Astrocyte (in vitro differentiated cells and primary cell): Measurements from ENCODE around the gene WIPF2.

ENCODE experiments used
- EZH2 ChIP-seq: IDR thresholded peaks from 2 replicates; pipeline ENCODE4 v1.6.1; 2012; ENCODE audit warnings: mild to moderate bottlenecking, low read length, inconsistent platforms; ENCODE audit not compliant: insufficient read depth
- TF ChIP-seq, protein P1 (sequence below): IDR thresholded peaks from 2 replicates; pipeline ENCODE4 v1.5.1; 2011; ENCODE audit warnings: low read depth, mild to moderate bottlenecking, inconsistent platforms, low read length, moderate library complexity; ENCODE audit not compliant: insufficient read depth

DNA sequence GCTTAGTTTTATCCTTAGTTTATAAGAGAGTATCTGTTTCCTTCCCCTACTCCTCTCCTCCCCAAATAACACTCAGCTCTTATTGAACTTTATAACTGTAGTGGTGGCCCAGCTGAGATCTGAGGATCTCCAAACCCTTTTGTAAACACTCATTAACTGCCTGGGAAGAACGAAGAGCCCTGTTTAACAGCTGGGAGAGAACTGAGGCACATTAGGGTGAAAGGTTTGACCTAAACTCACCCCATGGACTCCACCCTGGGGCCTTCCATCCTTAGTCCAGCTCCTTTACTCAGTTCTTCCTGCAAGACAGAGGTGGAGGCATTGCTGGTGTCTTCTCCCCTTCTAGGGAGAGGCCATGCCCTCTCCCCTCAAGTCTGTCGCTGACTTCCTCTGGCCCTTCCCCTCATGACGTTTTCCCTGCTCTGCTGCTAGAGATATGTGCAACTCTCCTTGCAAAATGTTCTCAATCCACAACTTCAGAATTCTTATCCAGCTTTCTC lies 88.7 kb downstream of the WIPF2 start:
- TF ChIP-seq, protein P1, sequence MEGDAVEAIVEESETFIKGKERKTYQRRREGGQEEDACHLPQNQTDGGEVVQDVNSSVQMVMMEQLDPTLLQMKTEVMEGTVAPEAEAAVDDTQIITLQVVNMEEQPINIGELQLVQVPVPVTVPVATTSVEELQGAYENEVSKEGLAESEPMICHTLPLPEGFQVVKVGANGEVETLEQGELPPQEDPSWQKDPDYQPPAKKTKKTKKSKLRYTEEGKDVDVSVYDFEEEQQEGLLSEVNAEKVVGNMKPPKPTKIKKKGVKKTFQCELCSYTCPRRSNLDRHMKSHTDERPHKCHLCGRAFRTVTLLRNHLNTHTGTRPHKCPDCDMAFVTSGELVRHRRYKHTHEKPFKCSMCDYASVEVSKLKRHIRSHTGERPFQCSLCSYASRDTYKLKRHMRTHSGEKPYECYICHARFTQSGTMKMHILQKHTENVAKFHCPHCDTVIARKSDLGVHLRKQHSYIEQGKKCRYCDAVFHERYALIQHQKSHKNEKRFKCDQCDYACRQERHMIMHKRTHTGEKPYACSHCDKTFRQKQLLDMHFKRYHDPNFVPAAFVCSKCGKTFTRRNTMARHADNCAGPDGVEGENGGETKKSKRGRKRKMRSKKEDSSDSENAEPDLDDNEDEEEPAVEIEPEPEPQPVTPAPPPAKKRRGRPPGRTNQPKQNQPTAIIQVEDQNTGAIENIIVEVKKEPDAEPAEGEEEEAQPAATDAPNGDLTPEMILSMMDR: no peak
- no peak for TF ChIP-seq EZH2
